GM12878 (cell line): ENCODE data around the gene ERVK3-1. TPM values are rescaled to one million over a fixed set of nuclear protein-coding genes. Genes with fewer than 3 reads are reported as not detected.

Experiments
- ATAC-seq: fragments of 200-7000 bp; cut with Tn5 transposase; 3 replicates; pipeline ENCODE4 v1.9.1; 2020; ENCODE audit warnings: mild to moderate bottlenecking, moderate library complexity
- BruUV-seq: library from RNA; stranded (reverse); fragments of 400-500 nt; replicated peaks from 2 replicates; lab custom pipeline; 2021; lab: Mats Ljungman, UMichigan
- CTCF ChIA-PET: fragments of 300-600 bp; sonication (Branson Sonifier 250); formaldehyde crosslinking; extraction: SDS; loops from one replicate; lab custom pipeline; 2021; ENCODE audit warnings: inconsistent platforms; lab: Yijun Ruan, JAX
- POLR2A ChIA-PET: fragments of 350-600 bp; formaldehyde crosslinking; extraction: SDS; loops from one replicate; lab custom pipeline; 2021; ENCODE audit warnings: inconsistent platforms; lab: Charles Lee
- RAD21 ChIA-PET: fragments of 300-600 bp; sonication (Branson Sonifier 250); formaldehyde crosslinking; loops from one replicate; lab custom pipeline; 2023; ENCODE audit warnings: antibody characterized with exemption; ENCODE audit not compliant: unreplicated experiment; lab: Charles Lee
- SMC1A ChIA-PET: fragments of 300-600 bp; sonication (Branson Sonifier 250); formaldehyde crosslinking; loops from one replicate; lab custom pipeline; 2023; ENCODE audit not compliant: unreplicated experiment, uncharacterized antibody; lab: Charles Lee
- DNase-seq: peaks from one replicate; pipeline ENCODE4 v3.0.0-alpha.2; 2011; ENCODE audit warnings: low read depth, low spot score
- FAIRE-seq: peaks from 3 replicates; lab custom pipeline; 2011; peaks lifted over from hg19 to GRCh38; lab: Jason Lieb, UNC
- H2AFZ ChIP-seq: 2 replicates; pipeline ENCODE4 v1.6.0; 2011; ENCODE audit warnings: low read depth, low read length, control low read depth; ENCODE audit not compliant: control insufficient read depth
- H3K27ac ChIP-seq: 2 replicates; pipeline ENCODE4 v1.5.1; 2011; ENCODE audit warnings: control low read depth; ENCODE audit not compliant: control insufficient read depth, insufficient read depth
- H3K27me3 ChIP-seq, 2 experiments: replicated peaks in 1 of 2; 2 replicates each; pipeline versions ENCODE4 v1.6.0 to v1.6.1; 2011; ENCODE audit warnings: low read length in 1 of 2; ENCODE audit not compliant: control insufficient read depth in 2 of 2, insufficient read depth in 2 of 2
- H3K36me3 ChIP-seq, 2 experiments: 2 replicates each; pipeline ENCODE4 v1.5.1; 2011; ENCODE audit warnings: low read length in 1 of 2; ENCODE audit not compliant: control insufficient read depth in 2 of 2, insufficient read depth in 2 of 2
- H3K4me1 ChIP-seq: 2 replicates; pipeline ENCODE4 v1.6.1; 2011; ENCODE audit warnings: mild to moderate bottlenecking, low read length, moderate library complexity, mixed read lengths; ENCODE audit not compliant: control insufficient read depth, insufficient read depth
- H3K4me2 ChIP-seq: 2 replicates; pipeline ENCODE4 v1.6.0; 2011; ENCODE audit warnings: control low read depth; ENCODE audit not compliant: control insufficient read depth, insufficient read depth
- H3K4me3 ChIP-seq: fragments of 200-600 bp; sonication (generic); 2 replicates; pipeline ENCODE4 v1.5.1; 2016
- H3K79me2 ChIP-seq: 2 replicates; pipeline ENCODE4 v1.6.0; 2011; ENCODE audit warnings: low read length; ENCODE audit not compliant: control insufficient read depth, insufficient read depth
- H3K9ac ChIP-seq: 2 replicates; pipeline ENCODE4 v1.8.0; 2011; ENCODE audit warnings: low read length, control low read depth, mixed read lengths; ENCODE audit not compliant: control insufficient read depth, insufficient read depth
- H3K9me3 ChIP-seq: replicated peaks from 3 replicates; pipeline ENCODE4 v1.5.1; 2011; ENCODE audit warnings: mild to moderate bottlenecking, low read length; ENCODE audit not compliant: control insufficient read depth, insufficient read depth
- H4K20me1 ChIP-seq: 2 replicates; pipeline ENCODE4 v1.6.0; 2011; ENCODE audit not compliant: control insufficient read depth, insufficient read depth
- DPF2 ChIP-seq: fragments of 450-650 bp; IDR thresholded peaks from 2 replicates; pipeline ENCODE4 v1.6.1; 2017; ENCODE audit warnings: mild to moderate bottlenecking
- EP300 ChIP-seq, 2 experiments: fragments of 150-350 bp in 1 of 2; IDR thresholded peaks; 2 replicates each; pipeline ENCODE4 v1.6.1; 2011 to 2012; ENCODE audit warnings: low read depth in 2 of 2, low read length in 2 of 2, borderline replicate concordance in 1 of 2, improper control_type of control experiment in 1 of 2, inconsistent platforms in 1 of 2; ENCODE audit not compliant: control insufficient read depth in 1 of 2
- NR2C2 ChIP-seq: IDR thresholded peaks from 2 replicates; pipeline ENCODE4 v1.6.1; 2011; ENCODE audit warnings: borderline replicate concordance, low read depth; ENCODE audit not compliant: control insufficient read depth, insufficient read length
- POLR2A ChIP-seq: IDR thresholded peaks from 2 replicates; pipeline ENCODE4 v1.6.1; 2011; ENCODE audit warnings: low read depth, mild to moderate bottlenecking, low read length
- SIX5 ChIP-seq: IDR thresholded peaks from 2 replicates; pipeline ENCODE4 v1.6.1; 2011; ENCODE audit warnings: mild to moderate bottlenecking, low read depth, low read length, moderate library complexity; ENCODE audit not compliant: severe bottlenecking
- SP1 ChIP-seq: IDR thresholded peaks from one replicate; pipeline ENCODE4 v1.6.1; 2011; ENCODE audit warnings: low read depth, low read length
- WGBS: methylation state at CpG from one replicate; pipeline ENCODE4 v1.1.6; 2016; ENCODE audit warnings: low lambda C conversion rate; ENCODE audit not compliant: insufficient replicate concordance, insufficient coverage; ENCODE audit errors: missing lambda C conversion rate; 5-methylcytosine and 5-hydroxymethylcytosine counted together
- in situ Hi-C: fragments of 300-500 bp; cut with MboI; formaldehyde crosslinking; loops from 9 replicates; pipeline ENCODE4 v1.14.3; 2018; ENCODE audit warnings: mixed read lengths
- intact Hi-C: fragments of 100-400 bp; cut with micrococcal nuclease; formaldehyde crosslinking; loops from one replicate; pipeline ENCODE4 v1.14.2; 2022; ENCODE audit not compliant: unreplicated experiment
- polyA plus RNA-seq, 11 experiments: library from polyadenylated mRNA; depleted of rRNA in 4 of 11; unstranded in 6 of 11; stranded (reverse) in 5 of 11; fragments of >200 nt; fragmentation: Nextera tagmentation in 4 of 11; fragmentation: Illumina TruSeq in 1 of 11; extraction: Ambion mirVana in 4 of 11; extraction: Trizol in 1 of 11; gene quantifications; 1 replicate in 1 of 11; 2 replicates in 10 of 11; pipeline versions ENCODE4 v1.2.1 to v1.2.3, GENCODE V29; 2011 to 2016; ENCODE audit warnings: inconsistent platforms in 2 of 11, missing spikeins in 2 of 11, low read depth in 1 of 11
- total RNA-seq, 4 experiments: library from RNA; depleted of rRNA in 3 of 4; stranded (reverse); fragments of >200 nt in 3 of 4; fragmentation: Illumina TruSeq in 1 of 4; extraction: Trizol in 1 of 4; gene quantifications; 2 replicates each; pipeline versions ENCODE4 v1.2.1 to v1.2.3, GENCODE V29; 2013 to 2021
- TF ChIP-seq, protein P1 (sequence below): fragments of 450-650 bp; IDR thresholded peaks from 2 replicates; pipeline ENCODE4 v1.6.1; 2017; ENCODE audit warnings: borderline replicate concordance
- TF ChIP-seq, protein P2 (sequence below): IDR thresholded peaks from 2 replicates; pipeline ENCODE4 v1.6.1; 2012; ENCODE audit warnings: mild to moderate bottlenecking, low read depth, low read length

The ERVK3-1 gene
- total and polyA plus RNA-seq, 10 of the 15 experiments (the other 5 are each of a cell fraction or from before 2014, with no cell fraction given), result 59.3 to 172 (median 95.8) TPM

DNA sequence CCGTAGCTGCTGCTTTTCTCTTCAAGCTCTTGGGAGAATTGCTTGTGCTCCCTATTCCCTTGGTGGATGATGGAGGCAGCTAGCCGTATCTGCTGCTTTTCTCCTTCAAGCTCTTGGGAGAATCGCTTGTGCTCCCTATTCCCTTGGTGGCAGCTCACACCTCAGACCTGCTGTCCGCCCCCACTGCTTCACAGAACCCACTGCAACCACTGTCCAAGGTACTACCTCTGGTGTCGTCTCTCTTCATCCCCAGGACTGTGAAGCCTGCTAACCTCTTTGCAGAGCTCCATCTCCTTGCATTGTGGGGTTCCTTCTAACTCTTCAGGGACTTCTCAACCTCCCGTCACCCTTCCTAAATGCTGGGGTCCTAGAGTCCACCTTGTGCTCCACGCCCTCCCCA is 4.6 kb upstream of the ERVK3-1 start:
- Histone ChIP-seq H3K4me1 (no peaks in the 10 kb centered on the region), H3K36me3 (peaks cover 0 to 4% of the 10 kb centered on the region in 2 experiments; a peak in 1 of 4 replicates), H2AFZ (no peak overlapping the region), H3K4me2 (no peak overlapping the region), H3K9ac (no peak overlapping the region), H3K79me2 (peaks cover 4% of the 10 kb centered on the region)
- intact Hi-C loops, result loop anchor here (10.0 kb wide), 1 partner anchor 76 kb away; the partner anchor contains the start of gene ZNF544
- no TSS peak for BruUV-seq
- 80% methylated on average over 7 of the region's 7 CpGs for WGBS
- TF ChIP-seq NR2C2 (no peak), EP300 (IDR thresholded peaks at IDR 0.05; ENCODE audit: borderline replicate concordance in 1 of 2, control insufficient read depth in 1 of 2, low read depth in 2 of 2, low read length in 2 of 2) (no peak), DPF2 (no peak), SP1 (no peak), POLR2A (no peak), SIX5 (no peak)
- TF ChIP-seq, protein P1, sequence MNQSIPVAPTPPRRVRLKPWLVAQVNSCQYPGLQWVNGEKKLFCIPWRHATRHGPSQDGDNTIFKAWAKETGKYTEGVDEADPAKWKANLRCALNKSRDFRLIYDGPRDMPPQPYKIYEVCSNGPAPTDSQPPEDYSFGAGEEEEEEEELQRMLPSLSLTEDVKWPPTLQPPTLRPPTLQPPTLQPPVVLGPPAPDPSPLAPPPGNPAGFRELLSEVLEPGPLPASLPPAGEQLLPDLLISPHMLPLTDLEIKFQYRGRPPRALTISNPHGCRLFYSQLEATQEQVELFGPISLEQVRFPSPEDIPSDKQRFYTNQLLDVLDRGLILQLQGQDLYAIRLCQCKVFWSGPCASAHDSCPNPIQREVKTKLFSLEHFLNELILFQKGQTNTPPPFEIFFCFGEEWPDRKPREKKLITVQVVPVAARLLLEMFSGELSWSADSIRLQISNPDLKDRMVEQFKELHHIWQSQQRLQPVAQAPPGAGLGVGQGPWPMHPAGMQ, result no peak
- TF ChIP-seq, protein P2, sequence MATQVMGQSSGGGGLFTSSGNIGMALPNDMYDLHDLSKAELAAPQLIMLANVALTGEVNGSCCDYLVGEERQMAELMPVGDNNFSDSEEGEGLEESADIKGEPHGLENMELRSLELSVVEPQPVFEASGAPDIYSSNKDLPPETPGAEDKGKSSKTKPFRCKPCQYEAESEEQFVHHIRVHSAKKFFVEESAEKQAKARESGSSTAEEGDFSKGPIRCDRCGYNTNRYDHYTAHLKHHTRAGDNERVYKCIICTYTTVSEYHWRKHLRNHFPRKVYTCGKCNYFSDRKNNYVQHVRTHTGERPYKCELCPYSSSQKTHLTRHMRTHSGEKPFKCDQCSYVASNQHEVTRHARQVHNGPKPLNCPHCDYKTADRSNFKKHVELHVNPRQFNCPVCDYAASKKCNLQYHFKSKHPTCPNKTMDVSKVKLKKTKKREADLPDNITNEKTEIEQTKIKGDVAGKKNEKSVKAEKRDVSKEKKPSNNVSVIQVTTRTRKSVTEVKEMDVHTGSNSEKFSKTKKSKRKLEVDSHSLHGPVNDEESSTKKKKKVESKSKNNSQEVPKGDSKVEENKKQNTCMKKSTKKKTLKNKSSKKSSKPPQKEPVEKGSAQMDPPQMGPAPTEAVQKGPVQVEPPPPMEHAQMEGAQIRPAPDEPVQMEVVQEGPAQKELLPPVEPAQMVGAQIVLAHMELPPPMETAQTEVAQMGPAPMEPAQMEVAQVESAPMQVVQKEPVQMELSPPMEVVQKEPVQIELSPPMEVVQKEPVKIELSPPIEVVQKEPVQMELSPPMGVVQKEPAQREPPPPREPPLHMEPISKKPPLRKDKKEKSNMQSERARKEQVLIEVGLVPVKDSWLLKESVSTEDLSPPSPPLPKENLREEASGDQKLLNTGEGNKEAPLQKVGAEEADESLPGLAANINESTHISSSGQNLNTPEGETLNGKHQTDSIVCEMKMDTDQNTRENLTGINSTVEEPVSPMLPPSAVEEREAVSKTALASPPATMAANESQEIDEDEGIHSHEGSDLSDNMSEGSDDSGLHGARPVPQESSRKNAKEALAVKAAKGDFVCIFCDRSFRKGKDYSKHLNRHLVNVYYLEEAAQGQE, result peak; percentile 19; the same call in 1 of the 2 replicates
- TF ChIP-seq, all 136 proteins: peak for 1
- H3K4me3 ChIP-seq, result no peak overlapping the region
- no peaks in the 10 kb centered on the region for H3K27me3 ChIP-seq
- no peaks in the 10 kb centered on the region for H4K20me1 ChIP-seq
- SMC1A ChIA-PET, result interaction anchor here (1.0 to 1.1 kb wide), 2 partner anchors 22 to 150 kb away, joined by 3 to 4 read pairs; partner anchors contain the start of genes ZNF324B and ZNF8
- POLR2A ChIA-PET, result no interaction called here
- H3K27ac ChIP-seq, result no peak overlapping the region
- CTCF ChIA-PET, result interaction anchor here (1.0 kb wide), 1 partner anchor 9 kb away, joined by 3 read pairs; no protein-coding TSS in a partner anchor
- in situ Hi-C loops, result no loop called here
- FAIRE-seq, result no peak
- H3K9me3 ChIP-seq, result peaks cover 4% of the 10 kb centered on the region; the same call in 2 of the 3 replicates
- RAD21 ChIA-PET, result interaction anchor here (0.6 kb wide), 1 partner anchor 17 kb away, joined by 3 read pairs; no protein-coding TSS in a partner anchor
- no peak for ATAC-seq
- no peak for DNase-seq
